ENCODE measurements around the gene EFNA5.

EFNA5 gene

GRCh38 chr5:107426209-107426608, 244.5 kb downstream of the EFNA5 start:
- no peak for DNase-seq (ENCODE audit: low spot score)

- peak; percentile 14 for DNase-seq (ENCODE audit: low spot score)
Observed at GRCh38 chr5:107425541-107426031, 245.2 kb downstream of the EFNA5 start.

- DNase-seq (ENCODE audit: low spot score), result no peak
Observed at GRCh38 chr5:107424491-107424890, 246.2 kb downstream of the EFNA5 start.

GRCh38 chr5:107422494-107422893, 248.2 kb downstream of the EFNA5 start:
- DNase-seq (ENCODE audit: low spot score), result no peak

GRCh38 chr5:107419498-107419897, 251.2 kb downstream of the EFNA5 start:
- no peak for DNase-seq (ENCODE audit: low spot score)

GRCh38 chr5:107418902-107419301, 251.8 kb downstream of the EFNA5 start:
- no peak for DNase-seq (ENCODE audit: low spot score)

GRCh38 chr5:107418071-107418470, 252.7 kb downstream of the EFNA5 start:
- DNase-seq (ENCODE audit: low spot score), result no peak

GRCh38 chr5:107415762-107416161, 255.0 kb downstream of the EFNA5 start:
- DNase-seq (ENCODE audit: low spot score), result no peak

- no peak for DNase-seq (ENCODE audit: low spot score)
Observed at GRCh38 chr5:107414802-107415201, 255.9 kb downstream of the EFNA5 start.

GRCh38 chr5:107413754-107414153, 257.0 kb downstream of the EFNA5 start:
- no peak for DNase-seq (ENCODE audit: low spot score)

GRCh38 chr5:107408564-107408963, 262.2 kb downstream of the EFNA5 start:
- DNase-seq (ENCODE audit: low spot score), result no peak

GRCh38 chr5:107407713-107408298, 262.9 kb downstream of the EFNA5 start:
- no peak for DNase-seq (ENCODE audit: low spot score)

- DNase-seq (ENCODE audit: low spot score), result no peak
Observed at GRCh38 chr5:107404595-107405374, 266.0 kb downstream of the EFNA5 start.

- no peak for DNase-seq (ENCODE audit: low spot score)
Observed at GRCh38 chr5:107403228-107403953, 267.3 kb downstream of the EFNA5 start.

GRCh38 chr5:107402434-107403227, 268.1 kb downstream of the EFNA5 start:
- DNase-seq (ENCODE audit: low spot score), result no peak

- no peak for DNase-seq (ENCODE audit: low spot score)
Observed at GRCh38 chr5:107401470-107402122, 269.1 kb downstream of the EFNA5 start.

- no peak for DNase-seq (ENCODE audit: low spot score)
Observed at GRCh38 chr5:107400328-107400727, 270.4 kb downstream of the EFNA5 start.

- no peak for DNase-seq (ENCODE audit: low spot score)
Observed at GRCh38 chr5:107398703-107399102, 272.0 kb downstream of the EFNA5 start.

GRCh38 chr5:107396351-107396690, 274.4 kb downstream of the EFNA5 start:
- DNase-seq (ENCODE audit: low spot score), result no peak

- DNase-seq (ENCODE audit: low spot score), result no peak
Observed at GRCh38 chr5:107395632-107396350, 274.9 kb downstream of the EFNA5 start.

- no peak for DNase-seq (ENCODE audit: low spot score)
Observed at GRCh38 chr5:107393851-107394250, 276.9 kb downstream of the EFNA5 start.
